Smooth muscle cell (in vitro differentiated cells): ENCODE measurements around the gene KRTAP10-6. TPM values are rescaled to one million over a fixed set of nuclear protein-coding genes. Genes with fewer than 3 reads are reported as not detected.
A peak's percentile ranks its signal among the peaks of the same experiment; 100 is the strongest.

Experiments
- DNase-seq: peaks from one replicate; lab custom pipeline; 2025; ENCODE audit not compliant: unreplicated experiment; lab: John Stamatoyannopoulos, UW
- H2AFZ ChIP-seq: fragments of 200-600 bp; sonication (generic); 2 replicates; pipeline ENCODE4 v1.6.0; 2016; ENCODE audit warnings: antibody characterized with exemption, low read depth, mild to moderate bottlenecking
- H3F3A ChIP-seq: fragments of 200-600 bp; sonication (generic); 2 replicates; pipeline ENCODE4 v1.6.0; 2017; ENCODE audit warnings: antibody characterized with exemption, low read depth
- H3K27ac ChIP-seq: fragments of 200-600 bp; sonication (generic); 2 replicates; pipeline ENCODE4 v1.5.1; 2016; ENCODE audit warnings: low read depth, mild to moderate bottlenecking
- H3K27me3 ChIP-seq: fragments of 200-600 bp; sonication (generic); 2 replicates; pipeline ENCODE4 v1.6.1; 2016; ENCODE audit warnings: low read depth, mild to moderate bottlenecking
- H3K36me3 ChIP-seq: fragments of 200-600 bp; sonication (generic); 2 replicates; pipeline ENCODE4 v1.5.1; 2016; ENCODE audit warnings: low read depth
- H3K4me1 ChIP-seq: fragments of 200-600 bp; sonication (generic); 2 replicates; pipeline ENCODE4 v1.5.1; 2016; ENCODE audit warnings: low read depth
- H3K4me2 ChIP-seq: fragments of 200-600 bp; sonication (generic); 2 replicates; pipeline ENCODE4 v1.6.0; 2016; ENCODE audit warnings: mild to moderate bottlenecking
- H3K4me3 ChIP-seq: fragments of 200-600 bp; sonication (generic); 2 replicates; pipeline ENCODE4 v1.5.1; 2016; ENCODE audit warnings: mild to moderate bottlenecking
- H3K79me2 ChIP-seq: fragments of 200-600 bp; sonication (generic); 2 replicates; pipeline ENCODE4 v1.6.0; 2016; ENCODE audit warnings: low read depth, mild to moderate bottlenecking
- H3K9ac ChIP-seq: fragments of 200-600 bp; sonication (generic); 2 replicates; pipeline ENCODE4 v1.6.0; 2016; ENCODE audit warnings: low read depth
- H3K9me3 ChIP-seq: fragments of 200-600 bp; sonication (generic); replicated peaks from 2 replicates; pipeline ENCODE4 v1.5.1; 2016; ENCODE audit warnings: low read depth
- H4K20me1 ChIP-seq: fragments of 200-600 bp; sonication (generic); 2 replicates; pipeline ENCODE4 v1.6.0; 2016; ENCODE audit warnings: low read depth
- WGBS: methylation state at CpG from one replicate; pipeline ENCODE4 v1.1.7; 2016; ENCODE audit warnings: low lambda C conversion rate; 5-methylcytosine and 5-hydroxymethylcytosine counted together
- polyA plus RNA-seq: library from polyadenylated mRNA; unstranded; fragments of >200 nt; fragmentation: Nextera tagmentation; extraction: Ambion mirVana; gene quantifications from 2 replicates; pipeline ENCODE4 v1.2.1, GENCODE V29; 2016
- total RNA-seq: library from RNA; depleted of rRNA; stranded (reverse); fragments of >200 nt; gene quantifications from 2 replicates; pipeline ENCODE4 v1.2.3, GENCODE V29; 2014
- TF ChIP-seq, protein P1 (sequence below): fragments of 200-600 bp; sonication (generic); IDR thresholded peaks from 2 replicates; pipeline ENCODE4 v1.5.1; 2017; ENCODE audit warnings: borderline replicate concordance, mild to moderate bottlenecking, antibody characterized with exemption; ENCODE audit not compliant: insufficient read depth, poor library complexity, severe bottlenecking

KRTAP10-6 gene
- total and polyA plus RNA-seq, 2 experiments from 2014 or later: 0.38 TPM; not detected in 1

GRCh38 chr21:44548922-44549321 lies 43.4 kb downstream of the KRTAP10-6 start:
- Histone ChIP-seq H3K79me2 (no peaks in the 10 kb centered on the region), H3K9ac (peak overlapping the region; percentile 9), H2AFZ (peak overlapping the region; percentile 88), H4K20me1 (no peaks in the 10 kb centered on the region), H3K4me3 (no peak overlapping the region), H3K27ac (no peak overlapping the region), H3K27me3 (no peaks in the 10 kb centered on the region), H3F3A (no peaks in the 10 kb centered on the region), H3K4me1 (peaks cover 12% of the 10 kb centered on the region), H3K36me3 (no peaks in the 10 kb centered on the region), H3K4me2 (peak overlapping the region; percentile 24), H3K9me3 (peaks cover 8% of the 10 kb centered on the region)
- TF ChIP-seq, protein P1, sequence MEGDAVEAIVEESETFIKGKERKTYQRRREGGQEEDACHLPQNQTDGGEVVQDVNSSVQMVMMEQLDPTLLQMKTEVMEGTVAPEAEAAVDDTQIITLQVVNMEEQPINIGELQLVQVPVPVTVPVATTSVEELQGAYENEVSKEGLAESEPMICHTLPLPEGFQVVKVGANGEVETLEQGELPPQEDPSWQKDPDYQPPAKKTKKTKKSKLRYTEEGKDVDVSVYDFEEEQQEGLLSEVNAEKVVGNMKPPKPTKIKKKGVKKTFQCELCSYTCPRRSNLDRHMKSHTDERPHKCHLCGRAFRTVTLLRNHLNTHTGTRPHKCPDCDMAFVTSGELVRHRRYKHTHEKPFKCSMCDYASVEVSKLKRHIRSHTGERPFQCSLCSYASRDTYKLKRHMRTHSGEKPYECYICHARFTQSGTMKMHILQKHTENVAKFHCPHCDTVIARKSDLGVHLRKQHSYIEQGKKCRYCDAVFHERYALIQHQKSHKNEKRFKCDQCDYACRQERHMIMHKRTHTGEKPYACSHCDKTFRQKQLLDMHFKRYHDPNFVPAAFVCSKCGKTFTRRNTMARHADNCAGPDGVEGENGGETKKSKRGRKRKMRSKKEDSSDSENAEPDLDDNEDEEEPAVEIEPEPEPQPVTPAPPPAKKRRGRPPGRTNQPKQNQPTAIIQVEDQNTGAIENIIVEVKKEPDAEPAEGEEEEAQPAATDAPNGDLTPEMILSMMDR: no peak
- DNase-seq: no peak
- 53% methylated on average over 14 of the region's 14 CpGs for WGBS

- Histone ChIP-seq H4K20me1 (no peaks in the 10 kb centered on the region), H3K27ac (no peak overlapping the region), H2AFZ (peak overlapping the region; percentile 88), H3K4me1 (peaks cover 12% of the 10 kb centered on the region), H3K27me3 (no peaks in the 10 kb centered on the region), H3K36me3 (no peaks in the 10 kb centered on the region), H3F3A (no peaks in the 10 kb centered on the region), H3K9ac (no peak overlapping the region), H3K4me2 (no peak overlapping the region), H3K9me3 (peaks cover 8% of the 10 kb centered on the region), H3K4me3 (no peak overlapping the region), H3K79me2 (no peaks in the 10 kb centered on the region)
- WGBS: 87% methylated on average over 13 of the region's 13 CpGs
- TF ChIP-seq, protein P1: no peak
- no peak for DNase-seq
Measured at GRCh38 chr21:44548381-44548780, 43.9 kb downstream of the KRTAP10-6 start.

GRCh38 chr21:44547656-44548331 lies 44.5 kb downstream of the KRTAP10-6 start:
- no peak for DNase-seq
- H3K9me3 ChIP-seq: peaks cover 8% of the 10 kb centered on the region
- TF ChIP-seq, protein P1: no peak

DNA sequence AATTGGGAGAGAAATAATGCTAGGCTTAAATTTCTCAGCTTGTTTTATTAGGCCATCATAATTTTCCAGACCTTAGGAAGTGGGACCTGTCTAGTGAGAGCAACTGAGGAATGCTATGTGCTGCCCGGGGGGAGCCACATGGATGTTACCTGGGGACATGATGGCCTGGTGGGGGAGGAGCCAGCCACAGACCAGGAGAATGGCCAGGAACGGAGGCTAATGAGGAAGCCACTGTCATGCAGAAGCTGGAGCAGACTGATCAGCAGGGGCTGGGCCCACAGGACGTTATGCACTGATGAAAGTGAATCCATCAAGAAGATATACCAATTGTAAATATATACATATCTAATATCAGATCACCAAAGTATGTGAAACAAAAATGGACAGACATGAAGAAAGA lies 47.7 kb downstream of the KRTAP10-6 start:
- 77% methylated on average over 3 of the region's 3 CpGs for WGBS
- Histone ChIP-seq H3F3A (no peaks in the 10 kb centered on the region), H3K4me1 (peaks cover 11% of the 10 kb centered on the region)

More at GRCh38 chr21:44547656-44548331, 44.5 kb downstream of the KRTAP10-6 start:
- Histone ChIP-seq H3K27ac (no peak overlapping the region), H3F3A (no peaks in the 10 kb centered on the region), H3K4me3 (no peak overlapping the region), H2AFZ (no peak overlapping the region), H3K27me3 (no peaks in the 10 kb centered on the region), H4K20me1 (no peaks in the 10 kb centered on the region), H3K9ac (no peak overlapping the region), H3K79me2 (no peaks in the 10 kb centered on the region), H3K4me1 (peaks cover 12% of the 10 kb centered on the region), H3K36me3 (no peaks in the 10 kb centered on the region), H3K4me2 (no peak overlapping the region)
- WGBS: 93% methylated on average over 5 of the region's 5 CpGs

More for the DNA sequence above, 47.7 kb downstream of the KRTAP10-6 start:
- Histone ChIP-seq H4K20me1 (no peaks in the 10 kb centered on the region), H3K79me2 (no peaks in the 10 kb centered on the region), H3K9ac (no peak overlapping the region), H3K27ac (no peak overlapping the region), H3K36me3 (no peaks in the 10 kb centered on the region), H3K4me2 (no peak overlapping the region), H2AFZ (no peak overlapping the region), H3K27me3 (no peaks in the 10 kb centered on the region), H3K9me3 (peaks cover 8% of the 10 kb centered on the region), H3K4me3 (no peak overlapping the region)
- TF ChIP-seq, protein P1: no peak
- no peak for DNase-seq
